ENCODE data around the gene VIPR1. TPM values are rescaled to one million over a fixed set of nuclear protein-coding genes. Genes with fewer than 3 reads are reported as not detected.
"Not testable (repeated sequence)": the region's sequence is repeated elsewhere in the genome, so short reads cannot be mapped to it uniquely, and the experiment has no call there.

VIPR1 gene
- total and polyA plus RNA-seq, 5 experiments from 2014 or later: 16.2 to 122 (median 40.3) TPM

DNA sequence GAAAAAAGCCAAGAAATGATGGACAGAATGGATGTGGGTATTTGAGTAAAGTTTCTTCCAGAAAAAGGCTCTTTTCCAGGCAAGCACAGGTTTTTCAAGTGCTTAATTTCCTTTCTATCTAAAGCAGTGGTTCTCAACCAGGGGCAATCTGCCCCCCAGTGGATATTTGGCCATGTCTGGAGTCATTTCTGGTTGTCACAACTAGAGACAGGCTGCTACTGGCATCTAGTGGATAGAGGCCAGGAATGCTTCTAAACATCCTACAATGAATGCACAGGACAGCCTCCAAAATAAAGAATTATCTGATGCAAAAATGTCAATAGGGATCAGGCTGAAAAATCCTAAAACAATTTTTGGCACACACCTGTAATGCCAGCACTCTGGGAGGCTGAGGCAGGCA is 55.4 kb downstream of the VIPR1 start:
- H3K9me3 Mint-ChIP-seq: no peaks in the 10 kb centered on the region
- peaks cover 5 to 76% (median 32%) of the 10 kb centered on the region in 3 donors for H3K36me3 Mint-ChIP-seq
- ATAC-seq (peak in 1 of 2 donors; percentile 50), DNase-seq (peak in 6 of 10 donors; percentile 9 to 76 (median 45))
- peak overlapping the region; percentile 12 to 94 (median 54) for H3K27ac Mint-ChIP-seq
- POLR2A ChIA-PET: interaction anchor here (1.0 kb wide), 1 partner anchor 56 kb away, joined by 6 read pairs; the partner anchor contains the start of gene VIPR1
- no peaks in the 10 kb centered on the region for H3K27me3 Mint-ChIP-seq
- H3K4me1 Mint-ChIP-seq: peaks cover 11 to 27% (median 27%) of the 10 kb centered on the region in 4 donors
- peak overlapping the region in 1 of 10 donors; percentile 14 for H3K4me3 Mint-ChIP-seq

DNA sequence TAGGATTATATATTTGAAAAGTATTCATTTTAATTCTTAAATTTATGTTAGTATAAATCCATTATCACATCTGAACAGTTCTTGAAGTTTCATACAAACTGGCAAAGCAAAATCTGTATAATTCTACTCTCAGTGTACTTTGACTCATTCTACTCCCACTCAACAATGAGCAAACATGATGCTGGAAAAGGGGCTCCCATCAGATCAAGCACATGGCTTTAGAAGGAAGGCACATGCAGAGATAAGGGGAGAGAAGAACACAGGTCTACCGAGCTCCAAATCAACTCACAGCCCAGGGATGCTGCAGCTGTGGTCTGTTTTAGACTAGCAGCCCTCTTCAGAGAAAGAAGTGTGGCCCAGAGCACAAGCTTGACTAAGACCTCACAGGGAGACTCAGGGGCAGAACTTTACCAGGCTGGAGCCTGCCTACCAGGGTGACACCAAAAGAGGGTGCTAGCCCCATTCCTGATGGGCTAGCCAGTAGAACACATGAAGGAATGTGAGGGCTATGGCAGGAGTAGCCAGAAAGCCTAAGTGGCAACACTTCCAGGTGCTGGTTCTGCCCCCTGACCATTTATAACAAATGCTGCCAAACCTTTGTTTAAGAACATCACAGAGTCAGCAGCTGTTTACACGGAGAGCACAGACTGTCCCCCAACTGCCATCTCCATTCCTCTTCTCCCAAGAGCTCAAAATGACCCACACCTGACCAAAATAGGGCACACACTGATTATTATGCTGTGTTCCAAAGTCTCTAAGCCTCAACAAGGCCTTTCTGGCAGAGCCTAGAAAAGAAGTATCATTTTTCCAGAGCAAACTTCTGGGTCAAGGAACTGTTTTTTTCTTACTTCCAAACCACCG is 59.8 kb downstream of the VIPR1 start:
- DNase-seq: no peak
- POLR2A ChIA-PET: interaction anchor here (1.3 kb wide), 1 partner anchor 10 kb away, joined by 5 read pairs; no protein-coding TSS in a partner anchor
- H3K27me3 Mint-ChIP-seq: no peaks in the 10 kb centered on the region
- H3K9me3 Mint-ChIP-seq: no peaks in the 10 kb centered on the region
- H3K4me1 Mint-ChIP-seq: peaks cover 2 to 19% (median 6%) of the 10 kb centered on the region in 4 donors
- H3K27ac Mint-ChIP-seq: peak overlapping the region in 3 of 10 donors; percentile 28 to 81 (median 49)
- no peak for ATAC-seq
- no peak overlapping the region for H3K4me3 Mint-ChIP-seq
- peaks cover 8 to 84% (median 29%) of the 10 kb centered on the region in 3 donors for H3K36me3 Mint-ChIP-seq

DNA sequence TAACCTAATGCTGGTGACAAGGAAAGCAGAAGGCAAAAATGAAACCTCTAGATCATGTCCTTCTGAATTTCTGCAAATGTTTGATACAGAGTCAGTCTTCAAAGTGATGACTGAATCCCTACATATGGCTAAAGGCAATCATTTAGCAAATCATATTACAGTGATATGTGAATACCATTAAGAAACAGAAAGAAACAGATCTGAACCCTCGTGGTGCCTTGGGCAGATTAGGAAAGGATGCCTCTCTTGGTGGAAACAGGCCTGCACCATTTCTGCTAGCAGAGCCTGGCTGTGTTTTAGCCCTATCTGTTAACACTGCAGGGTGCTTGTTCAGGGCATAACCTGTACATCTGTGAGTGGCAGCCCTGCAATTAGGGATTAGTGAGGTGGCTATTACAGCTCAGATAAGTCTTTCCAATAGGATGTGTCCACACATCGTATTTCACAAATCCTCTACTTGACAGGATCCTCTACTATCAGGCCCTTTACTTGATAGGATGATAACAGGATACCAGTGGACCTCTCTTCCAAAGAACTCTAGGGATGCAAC is 67.2 kb downstream of the VIPR1 start:
- Mint-ChIP-seq H3K4me3 (no peak overlapping the region), H3K9me3 (peaks cover 0 to 17% (median 3%) of the 10 kb centered on the region in 9 donors), H3K27me3 (no peaks in the 10 kb centered on the region), H3K4me1 (peaks cover 0 to 20% (median 10%) of the 10 kb centered on the region in 4 donors), H3K36me3 (peaks cover 19 to 75% (median 33%) of the 10 kb centered on the region in 3 donors), H3K27ac (peak overlapping the region in 1 of 10 donors; percentile 6)
- POLR2A ChIA-PET: no interaction called here
- no peak for ATAC-seq
- DNase-seq: no peak

DNA sequence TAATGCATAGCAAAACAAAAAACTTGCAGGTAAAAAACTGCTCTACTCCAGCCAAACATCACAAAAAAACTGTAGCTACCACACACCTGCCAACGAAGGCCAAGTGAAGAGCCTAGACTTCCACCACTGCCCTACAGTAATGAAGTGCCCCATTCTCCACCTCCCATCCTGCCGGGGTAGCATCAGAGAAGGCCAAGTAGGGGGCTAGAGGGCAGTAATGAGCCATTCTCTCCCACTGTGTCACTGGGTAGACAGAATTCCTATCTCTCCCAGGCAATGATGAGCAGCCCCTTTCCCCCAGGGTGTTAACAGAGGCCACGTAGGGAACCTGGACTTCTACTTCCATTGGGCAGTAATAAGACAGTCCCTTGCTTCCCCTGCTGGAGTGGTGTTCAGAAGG is 69.8 kb downstream of the VIPR1 start:
- DNase-seq (peak in 2 of 10 donors; percentile 7 to 19), ATAC-seq (peak; percentile 63 to 74)
- peaks cover 10 to 29% (median 12%) of the 10 kb centered on the region in 4 donors for H3K4me1 Mint-ChIP-seq
- peaks cover 0 to 24% (median 14%) of the 10 kb centered on the region in 9 donors for H3K9me3 Mint-ChIP-seq
- H3K4me3 Mint-ChIP-seq: no peak overlapping the region
- POLR2A ChIA-PET: interaction anchor here (0.7 to 1.7 kb wide), 4 partner anchors 9 to 232 kb away, joined by 4 to 6 read pairs (median 6); partner anchors contain the start of genes HIGD1A, NKTR and SEC22C
- no peaks in the 10 kb centered on the region for H3K27me3 Mint-ChIP-seq
- peak overlapping the region in 3 of 10 donors; percentile 4 to 57 (median 18) for H3K27ac Mint-ChIP-seq
- H3K36me3 Mint-ChIP-seq: peaks cover 20 to 67% (median 38%) of the 10 kb centered on the region in 3 donors

DNA sequence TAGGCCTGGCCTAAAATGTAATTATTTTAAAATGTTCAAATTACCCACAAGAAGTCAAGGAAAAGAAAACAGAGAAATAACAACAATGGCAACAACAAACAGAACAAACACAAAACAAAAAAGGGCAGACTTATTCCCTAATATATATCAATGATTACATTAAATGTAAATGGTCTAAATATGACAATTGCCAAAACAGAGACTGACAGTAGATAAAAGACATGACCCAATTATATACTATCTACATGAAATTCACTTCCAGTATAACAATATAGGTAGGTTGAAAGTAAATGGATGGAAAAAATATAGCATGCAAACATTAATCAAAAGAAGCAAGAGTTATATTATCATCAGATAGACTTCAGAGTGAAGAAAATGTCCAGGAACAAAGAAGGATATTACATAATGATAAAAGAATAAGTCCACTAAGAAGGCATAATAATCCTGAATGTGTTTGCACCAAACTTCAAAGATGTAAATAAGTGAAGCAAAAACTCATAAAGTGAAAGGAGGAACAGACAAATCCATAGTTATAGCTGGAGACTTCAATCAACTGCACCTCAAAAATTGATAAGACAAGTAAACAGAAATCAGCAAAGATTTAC is 72.8 kb downstream of the VIPR1 start:
- peaks cover 24 to 53% (median 39%) of the 10 kb centered on the region in 3 donors for H3K36me3 Mint-ChIP-seq
- H3K4me3 Mint-ChIP-seq: no peak overlapping the region
- DNase-seq: no peak
- no peak overlapping the region for H3K27ac Mint-ChIP-seq
- peaks cover 0 to 24% (median 14%) of the 10 kb centered on the region in 9 donors for H3K9me3 Mint-ChIP-seq
- H3K27me3 Mint-ChIP-seq: no peaks in the 10 kb centered on the region
- POLR2A ChIA-PET: no interaction called here
- ATAC-seq: no peak
- H3K4me1 Mint-ChIP-seq: peaks cover 15 to 37% (median 25%) of the 10 kb centered on the region in 4 donors

DNA sequence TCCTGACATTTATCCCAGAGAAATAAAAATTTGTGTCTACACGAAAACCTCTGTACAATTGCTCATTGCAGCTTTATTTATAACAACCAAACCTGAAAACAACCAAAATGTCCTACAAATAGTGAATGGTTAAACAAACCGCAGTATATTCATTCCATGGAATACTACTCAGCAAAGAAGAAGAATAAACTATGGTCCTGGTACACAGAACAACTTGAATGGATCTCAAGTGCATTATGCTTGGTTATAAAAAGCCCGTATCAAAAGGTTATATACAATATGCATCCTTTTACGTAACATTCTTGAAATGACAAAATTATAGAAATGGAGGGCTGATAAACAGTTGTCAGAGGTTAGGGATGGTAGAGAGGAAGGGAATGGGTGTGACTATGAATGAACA is 75.6 kb downstream of the VIPR1 start:
- Mint-ChIP-seq H3K9me3 (peaks cover 0 to 22% (median 14%) of the 10 kb centered on the region in 9 donors), H3K27ac (no peak overlapping the region), H3K27me3 (no peaks in the 10 kb centered on the region), H3K4me3 (no peak overlapping the region), H3K4me1 (peaks cover 32 to 51% (median 47%) of the 10 kb centered on the region in 4 donors), H3K36me3 (peaks cover 24 to 43% (median 32%) of the 10 kb centered on the region in 3 donors)
- POLR2A ChIA-PET: interaction anchor here (0.5 to 0.7 kb wide), 2 partner anchors 185 to 346 kb away, joined by 3 read pairs; no protein-coding TSS in a partner anchor
- ATAC-seq (no peak), DNase-seq (no peak)

DNA sequence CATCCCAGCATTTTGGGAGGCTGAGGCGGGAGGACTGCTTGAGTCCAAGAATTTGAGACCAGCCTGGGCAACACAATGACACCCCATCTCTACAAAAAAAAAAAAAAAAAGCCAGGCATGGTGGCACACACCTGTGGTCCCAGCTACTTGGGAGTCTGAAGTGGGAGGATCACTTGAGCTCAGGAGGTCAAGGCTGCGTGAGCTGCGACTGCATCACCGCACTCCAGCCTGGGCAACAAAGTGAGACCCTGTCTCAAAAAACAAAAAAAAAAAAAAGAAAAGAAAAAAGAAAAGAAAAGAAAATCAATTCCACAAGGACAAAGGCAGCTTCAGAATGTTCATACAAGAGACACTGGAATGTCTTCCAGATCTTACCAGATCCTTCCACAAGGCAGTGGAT is 76.9 kb downstream of the VIPR1 start:
- H3K4me1 Mint-ChIP-seq: peaks cover 34 to 55% (median 50%) of the 10 kb centered on the region in 4 donors
- not testable (repeated sequence) for ATAC-seq
- POLR2A ChIA-PET: interaction anchor here (0.6 to 0.8 kb wide), 2 partner anchors 21 to 23 kb away, joined by 3 to 4 read pairs; partner anchors contain the start of gene NKTR

DNA sequence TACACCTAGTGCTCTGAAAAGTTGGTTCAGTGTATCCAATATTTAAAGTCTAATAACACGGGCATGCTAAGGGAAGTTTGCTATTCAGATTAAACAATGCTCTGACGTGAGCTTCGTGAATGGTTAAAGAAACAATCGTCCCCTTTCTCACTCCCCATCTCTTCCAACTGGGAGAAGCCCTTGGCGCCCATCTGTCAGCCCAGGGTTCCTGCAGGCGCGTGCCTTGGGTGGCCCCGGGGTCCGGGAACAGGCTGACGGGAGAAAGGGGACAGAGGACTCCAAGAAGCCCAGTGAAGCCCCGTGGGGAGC is 78.9 kb downstream of the VIPR1 start:
- DNase-seq: no peak
- no peaks in the 10 kb centered on the region for H3K9me3 Mint-ChIP-seq
- peaks cover 4 to 17% (median 7%) of the 10 kb centered on the region in 3 donors for H3K36me3 Mint-ChIP-seq
- peak overlapping the region; percentile 47 to 100 (median 86) for H3K27ac Mint-ChIP-seq
- ATAC-seq: no peak
- peak overlapping the region; percentile 67 to 96 (median 91) for H3K4me3 Mint-ChIP-seq
- POLR2A ChIA-PET: interaction anchor here (1.5 to 3.8 kb wide), 6 partner anchors 10 to 25 kb away, joined by 4 to 37 read pairs (median 6); partner anchors contain the start of genes NKTR and SS18L2
- H3K4me1 Mint-ChIP-seq: peaks cover 36 to 50% (median 48%) of the 10 kb centered on the region in 4 donors
- no peaks in the 10 kb centered on the region for H3K27me3 Mint-ChIP-seq

More for the DNA sequence above, 76.9 kb downstream of the VIPR1 start:
- peak overlapping the region in 7 of 10 donors; percentile 46 to 100 (median 66) for H3K27ac Mint-ChIP-seq
- peak overlapping the region in 2 of 10 donors; percentile 5 to 10 for H3K4me3 Mint-ChIP-seq
- H3K27me3 Mint-ChIP-seq, DNase-seq: not testable (repeated sequence)
- peaks cover 15 to 30% (median 22%) of the 10 kb centered on the region in 3 donors for H3K36me3 Mint-ChIP-seq
- peaks cover 0 to 14% (median 9%) of the 10 kb centered on the region in 9 donors for H3K9me3 Mint-ChIP-seq

DNA sequence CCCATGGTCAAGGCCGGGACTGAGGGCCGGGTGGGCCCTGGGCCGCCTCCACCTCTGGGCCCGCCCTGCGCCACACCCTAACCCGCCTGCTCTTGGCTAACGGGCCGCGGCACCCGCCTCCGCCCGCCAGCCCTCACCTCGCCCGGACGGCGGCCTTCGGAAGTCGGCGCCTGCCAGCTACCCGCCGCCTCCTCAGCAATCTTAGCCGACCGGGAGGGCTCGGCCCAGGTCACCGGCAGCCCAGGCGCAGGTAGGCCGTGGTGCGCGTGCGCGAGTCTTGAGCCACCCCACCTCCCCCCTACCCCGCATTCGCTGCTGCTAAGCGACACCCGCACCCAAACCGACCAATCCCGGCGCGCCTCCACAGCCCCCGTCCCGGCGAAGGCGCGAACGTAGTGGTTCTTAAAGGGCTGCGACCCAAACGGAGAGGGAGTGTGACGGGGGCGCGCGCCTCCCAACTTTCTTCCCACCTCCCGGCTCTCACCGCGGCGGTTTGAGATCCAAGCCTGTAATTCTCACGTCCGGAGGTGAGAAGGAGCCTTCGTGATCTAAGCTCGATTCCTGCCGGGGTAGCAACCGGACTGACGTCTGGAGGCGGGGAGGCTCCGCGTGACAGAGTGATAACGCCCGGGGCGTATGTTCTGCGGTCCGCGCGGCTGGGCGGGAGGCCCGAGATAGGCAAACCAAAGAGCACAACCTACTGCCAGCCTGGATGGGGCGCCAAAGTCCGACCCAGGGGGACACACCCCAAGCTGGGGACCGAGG is 79.4 kb downstream of the VIPR1 start, which contains the start of gene SEC22C:
TSS of gene SEC22C (minus strand) at position 259 of the 765 bp plus-strand sequence. CDS start 12,921 bp downstream, outside the sequence.
- Mint-ChIP-seq H3K4me3 (peak within 1 kb of the TSS; percentile 88 to 96 (median 94)), H3K4me1 (peaks cover 36 to 48% (median 46%) of the 10 kb centered on the region in 4 donors), H3K27me3 (no peaks in the 10 kb centered on the region), H3K36me3 (peaks cover 4 to 14% (median 7%) of the 10 kb centered on the region in 3 donors), H3K27ac (peak within 1 kb of the TSS; percentile 94 to 100 (median 99)), H3K9me3 (no peaks in the 10 kb centered on the region)
- peak; percentile 90 to 98 (median 94) for DNase-seq
- POLR2A ChIA-PET: interaction anchor here (0.6 to 3.8 kb wide), 8 partner anchors 9 to 65 kb away, joined by 3 to 37 read pairs (median 6); partner anchors contain the start of genes NKTR and SS18L2
- ATAC-seq: peak; percentile 89 to 90

DNA sequence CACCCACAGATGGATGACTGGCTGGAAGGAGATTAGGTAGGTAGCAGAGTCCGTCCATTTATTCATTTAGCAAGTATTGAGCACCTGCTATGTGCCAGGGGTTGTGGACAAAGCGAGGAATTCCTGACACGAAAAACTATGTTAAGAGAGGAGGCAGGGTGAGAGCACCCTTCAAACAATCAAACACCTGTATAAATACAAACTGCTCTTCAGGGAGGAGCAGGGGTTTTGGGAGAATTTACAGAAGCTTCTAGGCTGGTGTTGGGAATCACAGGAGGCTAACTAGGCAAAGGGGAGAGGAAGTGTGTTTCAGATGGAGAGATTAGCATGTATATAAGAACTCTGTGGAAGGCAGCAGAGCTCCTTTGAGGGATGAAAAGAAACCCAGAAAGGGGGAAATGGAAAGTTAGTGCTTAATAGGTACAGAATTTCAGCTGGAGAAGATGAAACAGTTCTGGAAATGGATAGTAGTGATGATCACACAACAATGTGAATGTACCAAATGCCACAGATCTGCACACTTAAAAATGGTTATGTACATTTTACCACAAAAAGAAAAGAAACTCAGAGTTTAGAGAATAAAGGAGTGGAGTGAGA is 80.1 kb downstream of the VIPR1 start:
- Mint-ChIP-seq H3K9me3 (no peaks in the 10 kb centered on the region), H3K36me3 (peaks cover 4 to 10% (median 5%) of the 10 kb centered on the region in 3 donors), H3K27me3 (no peaks in the 10 kb centered on the region), H3K27ac (peak overlapping the region; percentile 94 to 100 (median 99)), H3K4me1 (peaks cover 32 to 43% (median 41%) of the 10 kb centered on the region in 4 donors), H3K4me3 (peak overlapping the region; percentile 88 to 96 (median 94))
- no peak for ATAC-seq
- DNase-seq: no peak
- POLR2A ChIA-PET: interaction anchor here (0.6 to 3.8 kb wide), 9 partner anchors 8 to 80 kb away, joined by 3 to 37 read pairs (median 5); partner anchors contain the start of genes NKTR, SS18L2 and VIPR1

Data from naive thymus-derived CD8-positive, alpha-beta T cell (primary cell).